HEK293 (cell line): ENCODE results near the gene RIPPLY2.

Experiments used
- CTCF ChIA-PET: fragments of 350-600 bp; formaldehyde crosslinking; extraction: SDS; loops from one replicate; lab custom pipeline; 2021; ENCODE audit warnings: antibody characterized with exemption; lab: Yijun Ruan, JAX
- POLR2A ChIA-PET: fragments of 300-600 bp; formaldehyde crosslinking; extraction: SDS; loops from one replicate; lab custom pipeline; 2020; ENCODE audit warnings: antibody characterized with exemption, inconsistent platforms; lab: Yijun Ruan, JAX
- H3K27ac ChIP-seq: fragments of 200-500 bp; sonication (Bioruptor generic); 2 replicates; pipeline ENCODE4 v1.5.1; 2014; ENCODE audit warnings: low read depth, low read length, control low read depth, inconsistent platforms; ENCODE audit errors: extremely low read depth
- H3K36me3 ChIP-seq, 2 experiments: fragments of 200-500 bp in 1 of 2; sonication (Bioruptor generic) in 1 of 2; 1 replicate in 1 of 2; 2 replicates in 1 of 2; pipeline ENCODE4 v1.5.1; 2014 to 2017; ENCODE audit warnings: inconsistent platforms in 2 of 2, low read length in 2 of 2; ENCODE audit not compliant: control insufficient read depth in 2 of 2, insufficient read depth in 1 of 2
- H3K4me1 ChIP-seq: fragments of 200-500 bp; sonication (Bioruptor generic); 2 replicates; pipeline ENCODE4 v1.5.1; 2014; ENCODE audit warnings: mild to moderate bottlenecking, low read length, inconsistent platforms; ENCODE audit not compliant: control insufficient read depth, insufficient read depth
- H3K4me3 ChIP-seq: 2 replicates; pipeline ENCODE4 v1.5.1; 2011; ENCODE audit warnings: low read depth, mild to moderate bottlenecking, control low read depth, low read length, moderate library complexity
- H3K9me3 ChIP-seq: fragments of 200-500 bp; sonication (Bioruptor generic); 2 replicates; pipeline ENCODE4 v1.5.1; 2014; ENCODE audit warnings: low read depth, low read length, inconsistent platforms; ENCODE audit not compliant: control insufficient read depth, insufficient read depth
- BCL11B ChIP-seq: fragments of 450-650 bp; formaldehyde crosslinking; IDR thresholded peaks from 2 replicates; pipeline ENCODE4 v1.5.1; 2016; ENCODE audit warnings: low read depth, missing biosample characterization, missing genetic modification characterization
- PATZ1 ChIP-seq: fragments of 450-650 bp; formaldehyde crosslinking; IDR thresholded peaks from 2 replicates; pipeline ENCODE4 v1.5.1; 2016; ENCODE audit warnings: missing biosample characterization, missing genetic modification characterization
- SP3 ChIP-seq: fragments of 450-650 bp; formaldehyde crosslinking; IDR thresholded peaks from 2 replicates; pipeline ENCODE4 v1.5.1; 2016; ENCODE audit warnings: missing biosample characterization, missing genetic modification characterization
- ZNF132 ChIP-seq: fragments of 450-650 bp; formaldehyde crosslinking; IDR thresholded peaks from 2 replicates; pipeline ENCODE4 v1.5.1; 2017; ENCODE audit warnings: missing biosample characterization, missing genetic modification characterization, borderline replicate concordance
- ZNF155 ChIP-seq: fragments of 450-650 bp; formaldehyde crosslinking; IDR thresholded peaks from 2 replicates; pipeline ENCODE4 v1.5.1; 2016; ENCODE audit warnings: missing biosample characterization, missing genetic modification characterization
- ZNF248 ChIP-seq: fragments of 450-650 bp; formaldehyde crosslinking; IDR thresholded peaks from 2 replicates; pipeline ENCODE4 v1.5.1; 2017; ENCODE audit warnings: missing biosample characterization, missing genetic modification characterization
- ZNF280C ChIP-seq: fragments of 450-650 bp; formaldehyde crosslinking; IDR thresholded peaks from 2 replicates; pipeline ENCODE4 v1.5.1; 2016; ENCODE audit warnings: missing biosample characterization, missing genetic modification characterization
- ZNF280D ChIP-seq: fragments of 450-650 bp; formaldehyde crosslinking; IDR thresholded peaks from 2 replicates; pipeline ENCODE4 v1.5.1; 2016; ENCODE audit warnings: missing biosample characterization, missing genetic modification characterization
- ZNF354C ChIP-seq: fragments of 450-650 bp; formaldehyde crosslinking; IDR thresholded peaks from 2 replicates; pipeline ENCODE4 v1.5.1; 2016; ENCODE audit warnings: missing biosample characterization, missing genetic modification characterization, low read depth, borderline replicate concordance
- ZNF366 ChIP-seq: fragments of 450-650 bp; formaldehyde crosslinking; conservative IDR thresholded peaks from 2 replicates; pipeline ENCODE4 v1.5.1; 2016; ENCODE audit warnings: missing biosample characterization, missing genetic modification characterization
- ZNF501 ChIP-seq: fragments of 450-650 bp; formaldehyde crosslinking; IDR thresholded peaks from 2 replicates; pipeline ENCODE4 v1.5.1; 2016; ENCODE audit warnings: missing biosample characterization, missing genetic modification characterization
- ZNF510 ChIP-seq: fragments of 450-650 bp; formaldehyde crosslinking; IDR thresholded peaks from 2 replicates; pipeline ENCODE4 v1.5.1; 2018; ENCODE audit warnings: mild to moderate bottlenecking, missing genetic modification characterization, missing biosample characterization; ENCODE audit not compliant: insufficient replicate concordance
- ZNF677 ChIP-seq: fragments of 450-650 bp; IDR thresholded peaks from 2 replicates; pipeline ENCODE4 v1.5.0; 2018; ENCODE audit warnings: missing biosample characterization, mild to moderate bottlenecking, missing genetic modification characterization, moderate library complexity
- ZNF692 ChIP-seq: fragments of 450-650 bp; formaldehyde crosslinking; IDR thresholded peaks from 2 replicates; pipeline ENCODE4 v1.5.1; 2016; ENCODE audit warnings: missing biosample characterization, missing genetic modification characterization
- ZNF76 ChIP-seq: fragments of 450-650 bp; formaldehyde crosslinking; IDR thresholded peaks from 2 replicates; pipeline ENCODE4; 2016; ENCODE audit warnings: low read depth, missing biosample characterization, missing genetic modification characterization, borderline replicate concordance
- ZNF768 ChIP-seq: fragments of 450-650 bp; formaldehyde crosslinking; IDR thresholded peaks from 2 replicates; pipeline ENCODE4 v1.5.1; 2018; ENCODE audit warnings: missing biosample characterization, mild to moderate bottlenecking, missing genetic modification characterization
- ZNF830 ChIP-seq: fragments of 450-650 bp; IDR thresholded peaks from 2 replicates; pipeline ENCODE4 v1.5.0; 2018; ENCODE audit warnings: missing biosample characterization, missing genetic modification characterization, low read depth, mild to moderate bottlenecking, moderate library complexity
- ZSCAN23 ChIP-seq: fragments of 450-650 bp; formaldehyde crosslinking; IDR thresholded peaks from 2 replicates; pipeline ENCODE4 v1.5.1; 2016; ENCODE audit warnings: missing biosample characterization, missing genetic modification characterization
- TF ChIP-seq, protein P1 (sequence below): fragments of 450-650 bp; formaldehyde crosslinking; IDR thresholded peaks from 2 replicates; pipeline ENCODE4 v1.5.1; 2016; ENCODE audit warnings: missing biosample characterization, missing genetic modification characterization
- TF ChIP-seq, protein P2 (sequence below): fragments of 450-650 bp; formaldehyde crosslinking; IDR thresholded peaks from 2 replicates; pipeline ENCODE4 v1.5.1; 2016; ENCODE audit warnings: missing biosample characterization, missing genetic modification characterization
- TF ChIP-seq, protein P3 (sequence below): fragments of 450-650 bp; formaldehyde crosslinking; IDR thresholded peaks from 2 replicates; pipeline ENCODE4 v1.5.1; 2016; ENCODE audit warnings: missing biosample characterization, missing genetic modification characterization

The RIPPLY2 gene

GRCh38 chr6:83879746-83880145 is 26.6 kb downstream of the RIPPLY2 start:
- ChIA-PET CTCF (interaction anchor here (0.9 to 2.0 kb wide), 4 partner anchors 9 to 542 kb away, joined by 3 to 8 read pairs (median 4); partner anchors contain the start of gene CYB5R4), POLR2A (interaction anchor here (1.2 kb wide), 1 partner anchor 20 kb away, joined by 9 read pairs; the partner anchor contains the start of gene CYB5R4)
- H3K9me3 ChIP-seq = no peaks in the 10 kb centered on the region
- H3K36me3 ChIP-seq = no peaks in the 10 kb centered on the region; a peak in 1 of 3 replicates
- peaks cover 11% of the 10 kb centered on the region; the same call in 1 of the 2 replicates for H3K4me1 ChIP-seq
- no peak overlapping the region for H3K4me3 ChIP-seq
- no peak overlapping the region for H3K27ac ChIP-seq
- TF ChIP-seq ZNF354C (tag by site-specific recombination) (no peak), PATZ1 (no peak), ZNF510 (tag by site-specific recombination) (no peak), ZNF692 (tag by site-specific recombination) (no peak), ZNF830 (tag by site-specific recombination) (no peak), ZSCAN23 (tag by site-specific recombination) (no peak), ZNF280C (tag by site-specific recombination) (no peak), ZNF155 (tag by site-specific recombination) (no peak), BCL11B (tag by site-specific recombination) (no peak), SP3 (tag by site-specific recombination) (no peak), ZNF76 (tag by site-specific recombination) (no peak), ZNF501 (tag by site-specific recombination) (no peak), ZNF677 (tag by site-specific recombination) (no peak), ZNF768 (tag by site-specific recombination) (no peak), ZNF366 (tag by site-specific recombination) (0 out of 2 replicates have a peak, but pooled peaks have one; percentile 42), ZNF280D (no peak), ZNF132 (no peak), ZNF248 (tag by site-specific recombination) (no peak)
- TF ChIP-seq, protein P1, sequence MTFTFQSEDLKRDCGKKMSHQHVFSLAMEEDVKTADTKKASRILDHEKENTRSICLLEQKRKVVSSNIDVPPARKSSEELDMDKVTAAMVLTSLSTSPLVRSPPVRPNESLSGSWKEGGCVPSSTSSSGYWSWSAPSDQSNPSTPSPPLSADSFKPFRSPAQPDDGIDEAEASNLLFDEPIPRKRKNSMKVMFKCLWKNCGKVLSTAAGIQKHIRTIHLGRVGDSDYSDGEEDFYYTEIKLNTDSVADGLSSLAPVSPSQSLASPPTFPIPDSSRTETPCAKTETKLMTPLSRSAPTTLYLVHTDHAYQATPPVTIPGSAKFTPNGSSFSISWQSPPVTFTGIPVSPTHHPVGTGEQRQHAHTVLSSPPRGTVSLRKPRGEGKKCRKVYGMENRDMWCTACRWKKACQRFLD (tag by site-specific recombination) = no peak
- TF ChIP-seq, protein P2, sequence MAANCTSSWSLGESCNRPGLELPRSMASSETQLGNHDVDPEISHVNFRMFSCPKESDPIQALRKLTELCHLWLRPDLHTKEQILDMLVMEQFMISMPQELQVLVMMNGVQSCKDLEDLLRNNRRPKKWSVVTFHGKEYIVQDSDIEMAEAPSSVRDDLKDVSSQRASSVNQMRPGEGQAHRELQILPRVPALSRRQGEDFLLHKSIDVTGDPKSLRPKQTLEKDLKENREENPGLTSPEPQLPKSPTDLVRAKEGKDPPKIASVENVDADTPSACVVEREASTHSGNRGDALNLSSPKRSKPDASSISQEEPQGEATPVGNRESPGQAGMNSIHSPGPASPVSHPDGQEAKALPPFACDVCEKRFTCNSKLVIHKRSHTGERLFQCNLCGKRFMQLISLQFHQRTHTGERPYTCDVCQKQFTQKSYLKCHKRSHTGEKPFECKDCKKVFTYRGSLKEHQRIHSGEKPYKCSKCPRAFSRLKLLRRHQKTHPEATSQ (tag by site-specific recombination) = no peak
- TF ChIP-seq, protein P3, sequence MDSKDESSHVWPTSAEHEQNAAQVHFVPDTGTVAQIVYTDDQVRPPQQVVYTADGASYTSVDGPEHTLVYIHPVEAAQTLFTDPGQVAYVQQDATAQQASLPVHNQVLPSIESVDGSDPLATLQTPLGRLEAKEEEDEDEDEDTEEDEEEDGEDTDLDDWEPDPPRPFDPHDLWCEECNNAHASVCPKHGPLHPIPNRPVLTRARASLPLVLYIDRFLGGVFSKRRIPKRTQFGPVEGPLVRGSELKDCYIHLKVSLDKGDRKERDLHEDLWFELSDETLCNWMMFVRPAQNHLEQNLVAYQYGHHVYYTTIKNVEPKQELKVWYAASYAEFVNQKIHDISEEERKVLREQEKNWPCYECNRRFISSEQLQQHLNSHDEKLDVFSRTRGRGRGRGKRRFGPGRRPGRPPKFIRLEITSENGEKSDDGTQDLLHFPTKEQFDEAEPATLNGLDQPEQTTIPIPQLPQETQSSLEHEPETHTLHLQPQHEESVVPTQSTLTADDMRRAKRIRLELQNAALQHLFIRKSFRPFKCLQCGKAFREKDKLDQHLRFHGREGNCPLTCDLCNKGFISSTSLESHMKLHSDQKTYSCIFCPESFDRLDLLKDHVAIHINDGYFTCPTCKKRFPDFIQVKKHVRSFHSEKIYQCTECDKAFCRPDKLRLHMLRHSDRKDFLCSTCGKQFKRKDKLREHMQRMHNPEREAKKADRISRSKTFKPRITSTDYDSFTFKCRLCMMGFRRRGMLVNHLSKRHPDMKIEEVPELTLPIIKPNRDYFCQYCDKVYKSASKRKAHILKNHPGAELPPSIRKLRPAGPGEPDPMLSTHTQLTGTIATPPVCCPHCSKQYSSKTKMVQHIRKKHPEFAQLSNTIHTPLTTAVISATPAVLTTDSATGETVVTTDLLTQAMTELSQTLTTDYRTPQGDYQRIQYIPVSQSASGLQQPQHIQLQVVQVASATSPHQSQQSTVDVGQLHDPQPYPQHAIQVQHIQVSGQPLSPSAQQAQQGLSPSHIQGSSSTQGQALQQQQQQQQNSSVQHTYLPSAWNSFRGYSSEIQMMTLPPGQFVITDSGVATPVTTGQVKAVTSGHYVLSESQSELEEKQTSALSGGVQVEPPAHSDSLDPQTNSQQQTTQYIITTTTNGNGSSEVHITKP (tag by site-specific recombination) = no peak
